GM12801 (cell line): ENCODE results near the gene MRPL20.

ENCODE experiments used
- TF ChIP-seq, protein P1 (sequence below): IDR thresholded peaks from one replicate; pipeline ENCODE4 v1.5.1; 2011; ENCODE audit warnings: control low read depth; ENCODE audit not compliant: insufficient read length; ENCODE audit errors: extremely low read depth

The MRPL20 gene

DNA sequence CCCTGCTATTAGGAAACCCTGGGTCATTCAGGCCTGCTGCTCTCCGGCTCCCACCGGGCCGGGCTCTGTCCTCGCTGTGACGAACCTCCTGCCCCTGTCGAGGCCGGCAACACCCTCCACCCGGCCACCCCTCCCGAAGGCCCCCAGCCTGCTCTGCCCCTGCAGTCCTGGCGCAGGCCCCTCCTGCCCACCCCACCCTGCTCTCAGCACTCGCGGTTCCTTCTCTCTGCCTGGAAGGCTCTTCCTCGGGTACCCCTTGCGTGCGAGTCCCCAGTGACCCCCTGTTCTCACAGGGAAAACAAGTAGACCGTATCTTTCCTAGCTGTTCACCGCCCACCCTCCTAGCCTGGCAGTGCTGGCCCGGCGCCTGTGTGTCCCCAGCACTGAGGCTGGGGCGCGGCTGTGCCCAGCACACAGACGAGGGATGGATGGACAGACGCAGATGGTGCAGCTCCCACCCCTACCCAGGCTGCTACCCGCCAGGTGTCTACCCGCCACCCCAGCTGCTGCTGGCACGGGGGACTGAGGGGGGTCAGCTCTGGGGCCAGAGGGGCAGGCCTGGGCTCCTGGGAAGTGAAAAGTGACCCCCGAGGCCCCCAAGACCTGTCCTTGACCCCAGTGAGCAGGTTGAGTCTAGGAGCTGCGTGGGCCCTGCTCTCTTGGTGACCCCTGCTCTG is 25.3 kb upstream of the MRPL20 start:
- TF ChIP-seq, protein P1, sequence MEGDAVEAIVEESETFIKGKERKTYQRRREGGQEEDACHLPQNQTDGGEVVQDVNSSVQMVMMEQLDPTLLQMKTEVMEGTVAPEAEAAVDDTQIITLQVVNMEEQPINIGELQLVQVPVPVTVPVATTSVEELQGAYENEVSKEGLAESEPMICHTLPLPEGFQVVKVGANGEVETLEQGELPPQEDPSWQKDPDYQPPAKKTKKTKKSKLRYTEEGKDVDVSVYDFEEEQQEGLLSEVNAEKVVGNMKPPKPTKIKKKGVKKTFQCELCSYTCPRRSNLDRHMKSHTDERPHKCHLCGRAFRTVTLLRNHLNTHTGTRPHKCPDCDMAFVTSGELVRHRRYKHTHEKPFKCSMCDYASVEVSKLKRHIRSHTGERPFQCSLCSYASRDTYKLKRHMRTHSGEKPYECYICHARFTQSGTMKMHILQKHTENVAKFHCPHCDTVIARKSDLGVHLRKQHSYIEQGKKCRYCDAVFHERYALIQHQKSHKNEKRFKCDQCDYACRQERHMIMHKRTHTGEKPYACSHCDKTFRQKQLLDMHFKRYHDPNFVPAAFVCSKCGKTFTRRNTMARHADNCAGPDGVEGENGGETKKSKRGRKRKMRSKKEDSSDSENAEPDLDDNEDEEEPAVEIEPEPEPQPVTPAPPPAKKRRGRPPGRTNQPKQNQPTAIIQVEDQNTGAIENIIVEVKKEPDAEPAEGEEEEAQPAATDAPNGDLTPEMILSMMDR: no peak

DNA sequence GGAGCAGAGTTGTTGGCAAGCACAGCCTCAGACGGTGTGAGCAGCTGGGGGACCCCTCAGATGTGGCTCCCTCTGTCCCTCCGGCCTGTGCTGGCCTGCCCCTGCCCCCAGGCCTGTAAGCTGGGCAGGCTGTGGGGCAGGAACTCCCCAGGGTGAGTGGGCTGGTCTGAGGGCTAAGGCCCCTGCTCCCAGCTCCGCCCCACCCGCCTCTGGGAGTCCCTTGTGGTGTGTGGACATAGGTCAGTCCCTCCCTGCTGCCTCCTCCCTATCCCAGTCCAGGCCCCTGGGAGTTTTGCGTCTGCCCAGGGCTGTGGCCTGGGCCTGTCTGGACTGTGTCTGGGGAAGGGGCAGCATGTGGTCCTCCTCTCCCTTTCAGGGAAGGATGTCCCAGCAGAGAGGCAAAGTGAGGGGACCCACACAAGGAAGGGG is 24.8 kb upstream of the MRPL20 start:
- TF ChIP-seq, protein P1: no peak

DNA sequence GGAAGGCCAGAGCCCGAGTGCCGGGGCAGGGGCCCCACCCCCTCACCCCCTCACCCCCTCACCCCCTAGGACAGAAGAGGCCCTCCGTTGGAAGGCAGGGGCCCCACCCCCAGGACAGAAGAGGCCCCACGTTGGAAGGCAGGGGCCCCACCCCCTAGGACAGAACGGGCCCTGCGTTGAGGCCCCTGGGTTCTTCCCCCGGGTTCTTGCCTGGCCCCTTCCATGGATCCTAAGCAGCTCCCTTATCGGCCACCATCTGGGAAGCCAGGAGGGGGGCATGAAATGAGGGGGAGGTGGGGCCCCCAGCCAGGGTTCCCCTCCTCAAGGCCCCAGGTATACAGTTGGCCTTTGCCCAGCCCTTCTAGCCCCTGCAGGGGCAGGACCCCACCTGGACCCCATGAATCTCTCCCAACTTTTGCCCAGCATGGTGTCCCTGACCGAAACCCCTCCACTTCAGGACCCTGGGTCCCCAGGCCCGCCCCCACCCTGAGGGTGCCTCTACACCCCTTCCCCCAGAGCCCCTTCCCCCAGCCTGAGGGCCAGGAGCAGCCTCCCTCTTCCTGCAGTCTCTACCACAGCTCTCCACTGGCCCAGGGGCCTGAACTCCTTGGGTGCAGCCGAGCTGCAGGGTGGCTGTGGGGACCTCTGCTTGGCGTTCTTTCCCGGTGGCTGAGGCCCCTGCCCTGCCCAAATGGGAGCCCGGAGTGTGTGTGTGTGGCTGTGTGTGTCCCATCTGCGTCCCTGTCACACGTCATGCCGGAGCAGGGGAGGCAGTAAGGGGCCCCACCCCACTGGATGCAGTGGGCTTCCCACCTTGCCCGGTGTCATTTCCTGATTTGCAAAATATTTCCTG is 24.1 kb upstream of the MRPL20 start:
- TF ChIP-seq, protein P1: no peak

DNA sequence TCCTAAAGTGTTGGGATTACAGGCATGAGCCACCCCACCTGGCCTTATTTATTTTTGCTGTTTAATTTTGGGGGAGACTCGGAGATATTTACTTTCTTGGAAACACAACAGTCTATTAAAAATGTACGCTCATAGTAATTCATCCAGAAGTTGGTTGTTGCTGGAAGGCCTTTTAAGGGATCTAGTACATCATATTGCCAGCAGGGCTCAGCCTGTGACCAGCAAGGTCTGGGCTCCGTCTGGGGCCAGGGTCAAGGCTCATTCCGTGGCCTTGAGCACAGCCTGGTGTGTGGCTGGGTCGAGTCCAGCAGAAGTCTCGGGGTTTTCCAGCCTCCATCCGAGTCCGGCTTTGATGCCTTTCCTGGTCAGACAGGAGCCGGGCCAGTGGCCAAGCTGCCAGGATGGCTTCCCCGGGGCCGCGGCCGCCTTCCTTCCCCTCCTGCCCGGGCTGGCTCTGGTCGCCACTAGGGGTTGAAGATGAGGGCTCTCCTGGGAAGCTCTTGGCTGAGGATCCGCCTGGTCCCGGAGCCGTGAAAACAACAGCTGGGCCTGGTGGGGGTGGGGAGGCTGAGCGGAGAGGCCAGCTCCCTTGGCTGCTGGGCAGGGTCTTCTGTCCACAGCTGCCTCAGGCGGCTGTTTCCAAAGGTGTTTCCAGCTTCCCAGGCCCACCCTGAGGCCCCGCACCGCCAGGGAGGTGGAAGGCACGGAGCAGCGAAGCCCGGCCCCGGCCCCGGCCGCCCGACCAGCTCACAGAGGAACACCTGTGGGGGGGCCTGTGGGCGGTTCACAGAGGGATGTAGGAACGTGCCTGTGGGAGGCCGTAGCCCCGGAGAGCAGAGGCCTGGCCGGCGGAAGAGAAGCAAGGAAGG is 23.3 kb upstream of the MRPL20 start:
- TF ChIP-seq, protein P1: no peak

DNA sequence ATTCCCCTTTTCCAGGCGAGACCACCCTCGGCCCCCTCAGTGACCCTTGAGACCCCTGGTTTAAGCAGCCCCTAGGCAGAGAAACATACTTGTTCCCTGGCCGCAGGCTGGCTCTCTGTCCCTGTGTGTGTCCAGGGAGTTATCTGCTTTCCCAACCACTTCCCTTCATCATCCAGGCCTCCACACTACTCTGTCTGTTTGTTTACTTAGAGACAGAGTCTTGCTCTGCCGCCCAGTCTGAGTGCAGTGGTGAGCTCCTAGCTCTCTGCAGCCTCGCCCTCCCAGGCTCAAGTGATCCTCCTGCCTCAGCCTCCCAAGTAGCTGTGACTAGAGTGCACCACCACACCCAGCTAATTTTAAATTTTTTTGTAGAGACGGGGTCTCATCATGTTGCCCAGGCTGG is 22.6 kb upstream of the MRPL20 start:
- TF ChIP-seq, protein P1: no peak

DNA sequence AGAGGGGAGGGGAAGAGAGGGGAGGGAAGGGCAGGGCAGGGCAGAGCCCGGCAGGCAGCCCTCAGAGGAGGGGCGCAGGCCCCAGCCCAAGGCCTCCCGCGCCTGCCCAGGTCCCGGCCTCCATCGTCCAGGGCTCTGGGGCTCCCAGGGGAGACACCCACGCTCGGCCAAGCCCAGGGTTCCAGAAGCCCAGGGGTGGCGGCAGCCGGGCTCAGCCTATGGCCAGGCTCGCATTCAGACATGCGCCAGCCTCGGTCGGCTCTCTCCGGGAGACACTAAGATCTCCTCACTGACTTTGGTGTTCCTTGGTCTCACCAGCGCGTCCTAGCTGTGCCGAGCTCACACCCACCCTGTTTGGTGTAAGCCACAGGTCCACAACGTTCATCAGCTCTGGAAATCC is 21.1 kb upstream of the MRPL20 start:
- TF ChIP-seq, protein P1: no peak

DNA sequence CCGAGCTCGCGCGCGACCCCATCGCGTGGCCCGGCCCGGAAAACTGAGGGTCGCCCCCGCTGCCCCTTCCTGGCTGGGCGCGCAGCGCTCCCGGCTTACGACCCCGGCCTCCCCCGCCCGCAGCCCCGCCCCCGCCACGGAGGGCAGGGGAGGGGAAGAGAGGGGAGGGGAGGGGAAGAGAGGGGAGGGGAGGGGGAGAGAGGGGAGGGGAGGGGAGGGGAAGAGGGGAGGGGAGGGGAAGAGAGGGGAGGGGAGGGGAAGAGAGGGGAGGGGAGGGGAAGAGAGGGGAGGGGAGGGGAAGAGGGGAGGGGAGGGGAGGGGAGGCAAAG is 20.7 kb upstream of the MRPL20 start:
- TF ChIP-seq, protein P1: no peak
